WTC11 (cell line): ENCODE results near the gene TRPV6. TPM values are rescaled to one million over a fixed set of nuclear protein-coding genes. Genes with fewer than 3 reads are reported as not detected.

Experiments
- ATAC-seq: fragments of 200-7000 bp; cut with Tn5 transposase; 2 replicates; pipeline ENCODE4 v1.10.0; 2021; ENCODE audit warnings: mild to moderate bottlenecking, moderate library complexity
- CTCF ChIA-PET: fragments of 300-600 bp; sonication (Branson Sonifier 250); formaldehyde crosslinking; loops from one replicate; lab custom pipeline; 2021; ENCODE audit warnings: antibody characterized with exemption; lab: Charles Lee
- POLR2A ChIA-PET: fragments of 350-600 bp; sonication (Branson Sonifier 250); formaldehyde crosslinking; loops from one replicate; lab custom pipeline; 2021; ENCODE audit warnings: antibody characterized with exemption; lab: Charles Lee
- DNase-seq: peaks from one replicate; pipeline ENCODE4 v3.0.0; 2021; ENCODE audit warnings: low spot score
- H3K27ac Mint-ChIP-seq: 2 replicates; pipeline ENCODE4 v1.8.0; 2021; ENCODE audit warnings: mixed read lengths
- H3K27me3 Mint-ChIP-seq: 2 replicates; pipeline ENCODE4 v1.8.0; 2021; ENCODE audit warnings: low read depth, mild to moderate bottlenecking, moderate library complexity, mixed read lengths
- H3K36me3 Mint-ChIP-seq: 2 replicates; pipeline ENCODE4 v1.8.0; 2021; ENCODE audit warnings: mixed read lengths
- H3K4me1 Mint-ChIP-seq: 2 replicates; pipeline ENCODE4 v1.8.0; 2022; ENCODE audit warnings: mixed read lengths
- H3K4me3 Mint-ChIP-seq: 2 replicates; pipeline ENCODE4 v1.8.0; 2021; ENCODE audit warnings: mild to moderate bottlenecking, moderate library complexity, mixed read lengths
- H3K9me3 Mint-ChIP-seq: 2 replicates; pipeline ENCODE4 v1.8.0; 2021; ENCODE audit warnings: mixed read lengths
- AFF4 ChIP-seq: sonication (generic); formaldehyde crosslinking; IDR thresholded peaks from 2 replicates; pipeline ENCODE4 v1.8.1; 2023; ENCODE audit warnings: mild to moderate bottlenecking, missing genetic modification reagents, borderline replicate concordance
- CBFB ChIP-seq: sonication (generic); formaldehyde crosslinking; IDR thresholded peaks from 2 replicates; pipeline ENCODE4 v1.8.1; 2022; ENCODE audit warnings: mild to moderate bottlenecking, low read depth, missing genetic modification reagents
- ETV6 ChIP-seq: sonication (generic); formaldehyde crosslinking; IDR thresholded peaks from 2 replicates; pipeline ENCODE4 v1.8.1; 2022; ENCODE audit warnings: mild to moderate bottlenecking, missing genetic modification reagents
- GTF2I ChIP-seq: fragments of 250-450 bp; sonication (Bioruptor Pico); conservative IDR thresholded peaks from 2 replicates; pipeline ENCODE4 v1.4.0; 2021; ENCODE audit warnings: mild to moderate bottlenecking
- HMGA2 ChIP-seq: fragments of 250-450 bp; sonication (Bioruptor Pico); IDR thresholded peaks from 2 replicates; pipeline ENCODE4 v1.4.0; 2021; ENCODE audit warnings: mild to moderate bottlenecking, moderate library complexity
- IRF2 ChIP-seq: sonication (generic); formaldehyde crosslinking; IDR thresholded peaks from 2 replicates; pipeline ENCODE4 v1.8.0; 2022; ENCODE audit warnings: low read depth, missing genetic modification reagents, borderline replicate concordance
- KAT7 ChIP-seq: sonication (generic); formaldehyde crosslinking; IDR thresholded peaks from 2 replicates; pipeline ENCODE4 v1.8.1; 2023; ENCODE audit warnings: missing genetic modification reagents, mild to moderate bottlenecking, borderline replicate concordance
- MLX ChIP-seq: sonication (generic); formaldehyde crosslinking; IDR thresholded peaks from 2 replicates; pipeline ENCODE4 v1.8.1; 2023; ENCODE audit warnings: mild to moderate bottlenecking, missing genetic modification reagents, moderate library complexity
- MXD4 ChIP-seq: fragments of 250-450 bp; sonication (Bioruptor Pico); IDR thresholded peaks from 2 replicates; pipeline ENCODE4 v1.8.0; 2021; ENCODE audit warnings: mild to moderate bottlenecking, moderate library complexity, borderline replicate concordance
- OVOL2 ChIP-seq: fragments of 250-450 bp; sonication (Bioruptor Pico); IDR thresholded peaks from 2 replicates; pipeline ENCODE4 v1.9.0; 2021; ENCODE audit warnings: mild to moderate bottlenecking, borderline replicate concordance
- PRDM15 ChIP-seq: sonication (generic); formaldehyde crosslinking; IDR thresholded peaks from 2 replicates; pipeline ENCODE4 v1.8.0; 2022; ENCODE audit warnings: missing genetic modification reagents
- SOX15 ChIP-seq: fragments of 250-450 bp; sonication (Bioruptor Pico); IDR thresholded peaks from 2 replicates; pipeline ENCODE4 v1.9.0; 2021; ENCODE audit warnings: mild to moderate bottlenecking
- ZBTB21 ChIP-seq: sonication (generic); formaldehyde crosslinking; IDR thresholded peaks from 2 replicates; pipeline ENCODE4 v1.8.1; 2023; ENCODE audit warnings: mild to moderate bottlenecking, missing genetic modification reagents, borderline replicate concordance
- ZBTB43 ChIP-seq: sonication (generic); formaldehyde crosslinking; IDR thresholded peaks from 2 replicates; pipeline ENCODE4 v1.8.1; 2023; ENCODE audit warnings: mild to moderate bottlenecking, missing genetic modification reagents
- ZNF532 ChIP-seq: fragments of 250-450 bp; sonication (Bioruptor Pico); IDR thresholded peaks from 2 replicates; pipeline ENCODE4 v1.9.0; 2021; ENCODE audit warnings: mild to moderate bottlenecking, borderline replicate concordance
- total RNA-seq: library from RNA; stranded (reverse); gene quantifications from 3 replicates; pipeline ENCODE4 v1.2.3, GENCODE V29; 2021
- TF ChIP-seq, protein P1 (sequence below): fragments of 200-600 bp; IDR thresholded peaks from 2 replicates; pipeline ENCODE4 v1.8.0; 2022; ENCODE audit warnings: antibody characterized with exemption
- TF ChIP-seq, protein P2 (sequence below): sonication (generic); formaldehyde crosslinking; conservative IDR thresholded peaks from 2 replicates; pipeline ENCODE4 v1.8.1; 2022; ENCODE audit warnings: mild to moderate bottlenecking, missing genetic modification reagents

TRPV6 gene
- total RNA-seq, 1 experiment from 2014 or later: 0.63 TPM

- Mint-ChIP-seq H3K36me3 (no peaks in the 10 kb centered on the region; the same call in 1 of the 2 replicates), H3K9me3 (no peaks in the 10 kb centered on the region), H3K27ac (no peak overlapping the region), H3K4me1 (peaks cover 41% of the 10 kb centered on the region), H3K4me3 (no peak overlapping the region), H3K27me3 (no peaks in the 10 kb centered on the region; the same call in none of the 2 replicates)
- ChIA-PET POLR2A (interaction anchor here (0.6 to 1.0 kb wide), 2 partner anchors 11 to 51 kb away, joined by 3 read pairs; partner anchors contain the start of gene EPHB6), CTCF (interaction anchor here (0.9 to 3.3 kb wide), 25 partner anchors 8 to 526 kb away, joined by 3 to 47 read pairs (median 5); partner anchors contain the start of genes EPHB6 and KEL)
- DNase-seq (no peak), ATAC-seq (no peak)
- TF ChIP-seq KAT7 (CRISPR knock-in tag): no peak
- TF ChIP-seq OVOL2: no peak
- TF ChIP-seq MXD4 (CRISPR knock-in tag): no peak
- no peak for TF ChIP-seq SOX15 (CRISPR knock-in tag)
- TF ChIP-seq ZBTB43 (CRISPR knock-in tag): no peak
- TF ChIP-seq IRF2 (CRISPR knock-in tag): no peak
- TF ChIP-seq GTF2I (CRISPR knock-in tag): no peak
- TF ChIP-seq MLX: no peak
Measured at GRCh38 chr7:142865766-142866165, 19.8 kb downstream of the TRPV6 start.

GRCh38 chr7:142864980-142865747 lies 20.4 kb downstream of the TRPV6 start:
- POLR2A ChIA-PET: interaction anchor here (0.6 to 1.0 kb wide), 2 partner anchors 50 to 51 kb away, joined by 3 to 7 read pairs; no protein-coding TSS in a partner anchor
- ATAC-seq (no peak), DNase-seq (no peak)
- Mint-ChIP-seq H3K4me3 (no peak overlapping the region), H3K27me3 (no peaks in the 10 kb centered on the region; the same call in none of the 2 replicates), H3K9me3 (no peaks in the 10 kb centered on the region), H3K4me1 (peaks cover 41% of the 10 kb centered on the region), H3K36me3 (no peaks in the 10 kb centered on the region; the same call in 1 of the 2 replicates), H3K27ac (no peak overlapping the region)
- CTCF ChIA-PET: interaction anchor here (0.9 to 3.3 kb wide), 11 partner anchors 10 to 526 kb away, joined by 3 to 47 read pairs (median 10); partner anchors contain the start of genes EPHB6 and KEL
- no peak for TF ChIP-seq ZBTB21 (CRISPR knock-in tag)
- TF ChIP-seq, protein P1, sequence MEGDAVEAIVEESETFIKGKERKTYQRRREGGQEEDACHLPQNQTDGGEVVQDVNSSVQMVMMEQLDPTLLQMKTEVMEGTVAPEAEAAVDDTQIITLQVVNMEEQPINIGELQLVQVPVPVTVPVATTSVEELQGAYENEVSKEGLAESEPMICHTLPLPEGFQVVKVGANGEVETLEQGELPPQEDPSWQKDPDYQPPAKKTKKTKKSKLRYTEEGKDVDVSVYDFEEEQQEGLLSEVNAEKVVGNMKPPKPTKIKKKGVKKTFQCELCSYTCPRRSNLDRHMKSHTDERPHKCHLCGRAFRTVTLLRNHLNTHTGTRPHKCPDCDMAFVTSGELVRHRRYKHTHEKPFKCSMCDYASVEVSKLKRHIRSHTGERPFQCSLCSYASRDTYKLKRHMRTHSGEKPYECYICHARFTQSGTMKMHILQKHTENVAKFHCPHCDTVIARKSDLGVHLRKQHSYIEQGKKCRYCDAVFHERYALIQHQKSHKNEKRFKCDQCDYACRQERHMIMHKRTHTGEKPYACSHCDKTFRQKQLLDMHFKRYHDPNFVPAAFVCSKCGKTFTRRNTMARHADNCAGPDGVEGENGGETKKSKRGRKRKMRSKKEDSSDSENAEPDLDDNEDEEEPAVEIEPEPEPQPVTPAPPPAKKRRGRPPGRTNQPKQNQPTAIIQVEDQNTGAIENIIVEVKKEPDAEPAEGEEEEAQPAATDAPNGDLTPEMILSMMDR: no peak
- no peak for TF ChIP-seq CBFB
- no peak for TF ChIP-seq ZNF532 (CRISPR knock-in tag)
- no peak for TF ChIP-seq GTF2I (CRISPR knock-in tag)
- no peak for TF ChIP-seq ETV6 (CRISPR knock-in tag)
- TF ChIP-seq HMGA2 (CRISPR knock-in tag): no peak
- TF ChIP-seq AFF4 (CRISPR knock-in tag): no peak
- TF ChIP-seq PRDM15 (CRISPR knock-in tag): no peak
- TF ChIP-seq, protein P2, sequence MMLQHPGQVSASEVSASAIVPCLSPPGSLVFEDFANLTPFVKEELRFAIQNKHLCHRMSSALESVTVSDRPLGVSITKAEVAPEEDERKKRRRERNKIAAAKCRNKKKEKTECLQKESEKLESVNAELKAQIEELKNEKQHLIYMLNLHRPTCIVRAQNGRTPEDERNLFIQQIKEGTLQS (CRISPR knock-in tag): no peak
